CD4-positive, alpha-beta T cell (primary cell): Measurements from ENCODE around the gene UBE2U. TPM values are rescaled to one million over a fixed set of nuclear protein-coding genes. Genes with fewer than 3 reads are reported as not detected.

ENCODE experiments used
- ATAC-seq: fragments of 200-7000 bp; cut with Tn5 transposase; one replicate; pipeline ENCODE4 v1.10.0; 2022; ENCODE audit warnings: mild to moderate bottlenecking; ENCODE audit not compliant: poor library complexity
- CTCF ChIA-PET: fragments of 350-600 bp; sonication (Branson Sonifier 250); formaldehyde crosslinking; loops from one replicate; lab custom pipeline; 2021; ENCODE audit warnings: antibody characterized with exemption, inconsistent platforms; lab: Charles Lee
- POLR2A ChIA-PET: fragments of 350-600 bp; sonication (Branson Sonifier 250); formaldehyde crosslinking; loops from one replicate; lab custom pipeline; 2021; ENCODE audit warnings: antibody characterized with exemption, inconsistent platforms; lab: Charles Lee
- DNase-seq, 14 experiments: peaks; one replicate each; pipeline ENCODE4 v3.0.0-alpha.2; 2013 to 2020; ENCODE audit warnings: mixed read lengths in 2 of 14
- H3K27ac ChIP-seq, 2 donors: one replicate each; pipeline versions ENCODE4 v1.5.1 to v1.7.0; 2013; ENCODE audit warnings: low read length in 2 of 2, low read depth in 1 of 2, mild to moderate bottlenecking in 1 of 2
- H3K27me3 ChIP-seq, 2 experiments: 1 replicate in 1 of 2; 2 replicates in 1 of 2; pipeline versions ENCODE4 v1.6.1 to v1.7.0; 2013; ENCODE audit warnings: low read length in 2 of 2, control low read depth in 1 of 2, mild to moderate bottlenecking in 1 of 2, moderate library complexity in 1 of 2; ENCODE audit not compliant: insufficient read depth in 2 of 2, control insufficient read depth in 1 of 2
- H3K36me3 ChIP-seq: one replicate; pipeline ENCODE4 v1.6.1; 2013; ENCODE audit warnings: low read length, control low read depth; ENCODE audit not compliant: insufficient read depth
- H3K4me1 ChIP-seq: one replicate; pipeline ENCODE4 v1.6.1; 2013; ENCODE audit warnings: low read length, control low read depth; ENCODE audit not compliant: insufficient read depth
- H3K4me3 ChIP-seq: one replicate; pipeline ENCODE4 v1.5.1; 2013; ENCODE audit warnings: mild to moderate bottlenecking, low read length, moderate library complexity
- H3K9me3 ChIP-seq, 2 experiments: 1 replicate in 1 of 2; 2 replicates in 1 of 2; pipeline versions ENCODE4 v1.6.1 to v1.7.0; 2013; ENCODE audit warnings: low read length in 2 of 2, mild to moderate bottlenecking in 2 of 2, control low read depth in 1 of 2, moderate library complexity in 1 of 2; ENCODE audit not compliant: control insufficient read depth in 1 of 2, insufficient read depth in 1 of 2
- H3K27ac Mint-ChIP-seq: one replicate; pipeline ENCODE4 v1.8.0; 2020; ENCODE audit warnings: mixed read lengths
- H3K27me3 Mint-ChIP-seq: one replicate; pipeline ENCODE4 v1.8.0; 2021; ENCODE audit warnings: mixed read lengths
- H3K36me3 Mint-ChIP-seq: one replicate; pipeline ENCODE4 v1.8.0; 2021; ENCODE audit warnings: low read depth, mixed read lengths
- H3K4me1 Mint-ChIP-seq: one replicate; pipeline ENCODE4 v1.8.0; 2021; ENCODE audit warnings: low read depth, mixed read lengths
- H3K4me3 Mint-ChIP-seq: one replicate; pipeline ENCODE4 v1.8.0; 2020; ENCODE audit warnings: mild to moderate bottlenecking, mixed read lengths
- H3K9me3 Mint-ChIP-seq: one replicate; pipeline ENCODE4 v1.8.0; 2020; ENCODE audit warnings: mixed read lengths
- intact Hi-C, 2 experiments: fragments of 100-400 bp; cut with DNase I in 1 of 2; cut with micrococcal nuclease in 1 of 2; formaldehyde crosslinking; loops; one replicate each; pipeline versions ENCODE4 v1.15.1 to v1.9.0; 2023 to 2025; cut with DNase I, micrococcal nuclease
- total RNA-seq, 174 experiments: library from RNA in 2 of 174; stranded (reverse) in 2 of 174; gene quantifications; one replicate each; pipeline ENCODE4 v1.2.3 and lab custom pipeline; 2021 to 2026
- TF ChIP-seq, protein P1 (sequence below): fragments of 200-600 bp; IDR thresholded peaks from one replicate; pipeline ENCODE4 v1.8.0; 2022; ENCODE audit warnings: antibody characterized with exemption, mild to moderate bottlenecking

UBE2U gene
- total RNA-seq, 2 experiments from 2014 or later: not detected

DNA sequence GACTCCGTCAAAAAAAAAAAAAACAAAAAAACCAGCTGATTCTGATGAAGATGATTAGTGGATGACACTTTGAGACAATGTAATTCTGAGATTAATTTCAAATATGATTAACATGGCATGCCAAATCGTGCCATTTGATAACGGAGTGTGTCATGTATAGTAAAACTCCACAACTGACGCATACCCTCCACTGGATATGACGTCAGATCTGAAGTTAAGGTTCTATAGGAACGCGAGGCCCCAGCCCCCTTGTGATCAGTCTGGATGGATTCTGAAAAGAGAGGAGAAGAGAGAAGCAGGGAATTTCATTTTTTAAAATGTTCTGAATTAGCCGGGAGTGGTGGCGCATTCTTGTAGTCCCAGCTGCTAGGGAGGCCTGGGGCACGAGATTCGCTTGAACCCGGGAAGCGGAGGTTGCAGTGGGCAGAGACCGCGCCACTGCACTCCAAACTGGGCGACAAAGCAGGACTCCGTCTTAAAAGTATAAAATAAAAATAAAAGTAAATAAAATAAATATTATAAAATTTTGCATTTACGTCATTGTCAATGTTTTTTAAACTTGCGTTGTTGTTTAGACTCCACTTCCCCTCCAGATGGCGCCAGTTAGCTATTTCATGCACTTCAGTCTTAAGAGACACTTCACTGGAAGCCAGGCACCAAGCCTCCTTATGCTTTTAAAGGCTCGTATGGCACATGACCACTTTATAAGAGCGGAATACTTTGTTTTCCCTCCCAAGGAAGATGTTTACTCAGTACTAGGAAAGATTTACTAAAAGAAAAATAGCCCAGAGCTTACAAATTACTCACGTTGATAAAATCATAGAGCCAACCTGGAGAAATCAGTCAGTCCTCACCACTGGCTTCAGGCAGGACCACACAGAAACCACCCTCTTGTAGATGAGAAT, 65.5 kb downstream of the UBE2U start:
- H3K9me3 ChIP-seq: no peaks in the 10 kb centered on the region
- Mint-ChIP-seq H3K4me1 (no peaks in the 10 kb centered on the region), H3K27ac (no peak overlapping the region), H3K4me3 (no peak overlapping the region), H3K27me3 (peaks cover 45% of the 10 kb centered on the region), H3K9me3 (no peaks in the 10 kb centered on the region), H3K36me3 (no peaks in the 10 kb centered on the region)
- no peak overlapping the region for H3K4me3 ChIP-seq
- intact Hi-C loops: loop anchor here (1.0 to 10.0 kb wide), 7 partner anchors 198 to 1418 kb away; no protein-coding TSS in a partner anchor
- H3K27ac ChIP-seq: no peak overlapping the region
- ATAC-seq (peak; percentile 71), DNase-seq (peak; percentile 19 to 83 (median 56))
- no peaks in the 10 kb centered on the region for H3K36me3 ChIP-seq
- no peaks in the 10 kb centered on the region for H3K4me1 ChIP-seq
- H3K27me3 ChIP-seq: peaks cover 0 to 10% of the 10 kb centered on the region in 2 experiments
- CTCF ChIA-PET: interaction anchor here (0.8 to 1.9 kb wide), 5 partner anchors 16 to 1419 kb away, joined by 3 to 5 read pairs (median 4); no protein-coding TSS in a partner anchor
- POLR2A ChIA-PET: interaction anchor here (0.7 kb wide), 1 partner anchor 199 kb away, joined by 3 read pairs; no protein-coding TSS in a partner anchor
- TF ChIP-seq, protein P1, sequence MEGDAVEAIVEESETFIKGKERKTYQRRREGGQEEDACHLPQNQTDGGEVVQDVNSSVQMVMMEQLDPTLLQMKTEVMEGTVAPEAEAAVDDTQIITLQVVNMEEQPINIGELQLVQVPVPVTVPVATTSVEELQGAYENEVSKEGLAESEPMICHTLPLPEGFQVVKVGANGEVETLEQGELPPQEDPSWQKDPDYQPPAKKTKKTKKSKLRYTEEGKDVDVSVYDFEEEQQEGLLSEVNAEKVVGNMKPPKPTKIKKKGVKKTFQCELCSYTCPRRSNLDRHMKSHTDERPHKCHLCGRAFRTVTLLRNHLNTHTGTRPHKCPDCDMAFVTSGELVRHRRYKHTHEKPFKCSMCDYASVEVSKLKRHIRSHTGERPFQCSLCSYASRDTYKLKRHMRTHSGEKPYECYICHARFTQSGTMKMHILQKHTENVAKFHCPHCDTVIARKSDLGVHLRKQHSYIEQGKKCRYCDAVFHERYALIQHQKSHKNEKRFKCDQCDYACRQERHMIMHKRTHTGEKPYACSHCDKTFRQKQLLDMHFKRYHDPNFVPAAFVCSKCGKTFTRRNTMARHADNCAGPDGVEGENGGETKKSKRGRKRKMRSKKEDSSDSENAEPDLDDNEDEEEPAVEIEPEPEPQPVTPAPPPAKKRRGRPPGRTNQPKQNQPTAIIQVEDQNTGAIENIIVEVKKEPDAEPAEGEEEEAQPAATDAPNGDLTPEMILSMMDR: peak; percentile 84

DNA sequence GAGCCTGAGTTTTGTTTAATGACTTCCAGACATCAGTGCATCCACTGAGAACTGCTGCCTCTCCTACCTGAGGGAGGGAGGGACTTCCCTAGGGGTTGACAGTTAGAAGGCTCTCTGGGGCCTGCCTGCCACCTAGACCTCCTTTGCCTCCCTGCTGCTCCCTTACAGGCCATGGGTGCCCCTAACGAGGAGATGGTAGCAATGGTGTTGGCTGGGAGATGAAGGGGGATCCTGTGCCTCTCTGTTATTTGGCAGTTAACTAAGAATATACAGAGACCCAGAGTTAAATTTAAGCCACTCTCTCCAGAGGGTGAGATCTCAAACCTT, 66.1 kb downstream of the UBE2U start:
- H3K9me3 ChIP-seq: no peaks in the 10 kb centered on the region
- TF ChIP-seq, protein P1: no peak
- Mint-ChIP-seq H3K27me3 (peaks cover 43% of the 10 kb centered on the region), H3K4me3 (no peak overlapping the region), H3K9me3 (no peaks in the 10 kb centered on the region), H3K27ac (no peak overlapping the region), H3K36me3 (no peaks in the 10 kb centered on the region), H3K4me1 (no peaks in the 10 kb centered on the region)
- no peak for DNase-seq
- no peaks in the 10 kb centered on the region for H3K4me1 ChIP-seq
- CTCF ChIA-PET: interaction anchor here (0.8 to 1.9 kb wide), 5 partner anchors 15 to 1418 kb away, joined by 3 to 5 read pairs (median 4); no protein-coding TSS in a partner anchor
- peaks cover 0 to 10% of the 10 kb centered on the region in 2 experiments for H3K27me3 ChIP-seq
- H3K36me3 ChIP-seq: no peaks in the 10 kb centered on the region
- intact Hi-C loops: loop anchor here (1.0 to 10.0 kb wide), 7 partner anchors 198 to 1418 kb away; no protein-coding TSS in a partner anchor
- no peak overlapping the region for H3K27ac ChIP-seq
- ATAC-seq: no peak
- no peak overlapping the region for H3K4me3 ChIP-seq
- POLR2A ChIA-PET: no interaction called here

DNA sequence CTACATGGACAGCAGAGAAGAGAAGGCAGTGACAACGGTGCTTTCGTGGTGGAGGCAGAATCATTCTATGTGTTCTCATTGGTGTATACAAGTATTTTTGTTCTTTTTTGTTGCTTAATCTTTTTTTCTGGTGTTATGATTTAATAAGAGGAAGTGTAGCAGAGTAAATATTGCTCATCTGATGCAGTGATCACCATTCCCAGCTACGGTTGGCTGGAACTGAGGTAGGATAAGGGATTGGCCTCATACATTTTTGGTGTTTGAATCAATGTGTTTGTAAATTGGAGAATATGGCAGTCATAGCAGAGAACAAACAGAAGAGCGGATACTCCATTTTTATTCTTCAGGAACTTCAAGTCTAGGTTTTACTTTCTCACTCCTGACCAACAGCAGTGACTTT, 76.6 kb downstream of the UBE2U start:
- Mint-ChIP-seq H3K9me3 (no peaks in the 10 kb centered on the region), H3K4me3 (no peak overlapping the region), H3K4me1 (no peaks in the 10 kb centered on the region), H3K27ac (no peak overlapping the region), H3K36me3 (no peaks in the 10 kb centered on the region), H3K27me3 (no peaks in the 10 kb centered on the region)
- TF ChIP-seq, protein P1: no peak
- Histone ChIP-seq H3K9me3 (no peaks in the 10 kb centered on the region), H3K36me3 (no peaks in the 10 kb centered on the region), H3K27me3 (no peaks in the 10 kb centered on the region), H3K4me1 (no peaks in the 10 kb centered on the region), H3K4me3 (no peak overlapping the region), H3K27ac (no peak overlapping the region)
- DNase-seq (no peak), ATAC-seq (no peak)
- intact Hi-C loops: loop anchor here in 1 of 2 experiments (5.0 kb wide), 1 partner anchor 527 kb away; no protein-coding TSS in a partner anchor
- ChIA-PET CTCF (no interaction called here), POLR2A (no interaction called here)
